ENCODE measurements around the gene LIMS2. TPM values are rescaled to one million over a fixed set of nuclear protein-coding genes. Genes with fewer than 3 reads are reported as not detected.

The LIMS2 gene
- polyA plus RNA-seq, 2 of the 4 experiments (the other 2 are of a cell fraction) = 1.2 to 6.1 TPM

- ATAC-seq (peak; percentile 72 to 75), FAIRE-seq (no peak), DNase-seq (ENCODE audit: low read depth in 1 of 2, low spot score in 1 of 2) (peak; percentile 69 to 82)
- H3K9me3 ChIP-seq = no peaks in the 10 kb centered on the region
- peak overlapping the region; percentile 96 to 99 for H3K27ac ChIP-seq
- peaks cover 26% of the 10 kb centered on the region for H3K4me1 ChIP-seq
- under 1% methylated on average over 29 of the region's 108 CpGs for WGBS (ENCODE audit: missing lambda C conversion rate)
- no peak for TF ChIP-seq NPAS2 (CRISPR knock-in tag; IDR thresholded peaks at IDR 0.05; ENCODE audit: borderline replicate concordance)
- peak; percentile 7; the same call in 1 of the 3 replicates for TF ChIP-seq BCL3 (IDR thresholded peaks at IDR 0.05)
- 0 out of 3 replicates have a peak, but pooled peaks have one; percentile 15 for TF ChIP-seq CTCF (IDR thresholded peaks at IDR 0.05)
- TF ChIP-seq, protein P1, sequence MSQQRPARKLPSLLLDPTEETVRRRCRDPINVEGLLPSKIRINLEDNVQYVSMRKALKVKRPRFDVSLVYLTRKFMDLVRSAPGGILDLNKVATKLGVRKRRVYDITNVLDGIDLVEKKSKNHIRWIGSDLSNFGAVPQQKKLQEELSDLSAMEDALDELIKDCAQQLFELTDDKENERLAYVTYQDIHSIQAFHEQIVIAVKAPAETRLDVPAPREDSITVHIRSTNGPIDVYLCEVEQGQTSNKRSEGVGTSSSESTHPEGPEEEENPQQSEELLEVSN (IDR thresholded peaks at IDR 0.05; ENCODE audit: borderline replicate concordance, low read depth) = peak; percentile 68
- TF ChIP-seq, protein P2, sequence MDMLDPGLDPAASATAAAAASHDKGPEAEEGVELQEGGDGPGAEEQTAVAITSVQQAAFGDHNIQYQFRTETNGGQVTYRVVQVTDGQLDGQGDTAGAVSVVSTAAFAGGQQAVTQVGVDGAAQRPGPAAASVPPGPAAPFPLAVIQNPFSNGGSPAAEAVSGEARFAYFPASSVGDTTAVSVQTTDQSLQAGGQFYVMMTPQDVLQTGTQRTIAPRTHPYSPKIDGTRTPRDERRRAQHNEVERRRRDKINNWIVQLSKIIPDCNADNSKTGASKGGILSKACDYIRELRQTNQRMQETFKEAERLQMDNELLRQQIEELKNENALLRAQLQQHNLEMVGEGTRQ (IDR thresholded peaks at IDR 0.05) = no peak
- TF ChIP-seq HOXB13 (CRISPR knock-in tag; IDR thresholded peaks at IDR 0.05; ENCODE audit: low read depth) = peak; percentile 50; the same call in 1 of the 2 replicates
- TF ChIP-seq JUN (IDR thresholded peaks at IDR 0.05) = peak; percentile 56 to 62; a peak in 4 of 5 replicates
- no peak for TF ChIP-seq JUNB (IDR thresholded peaks at IDR 0.05)
- TF ChIP-seq SMC3 (IDR thresholded peaks at IDR 0.05) = 0 out of 3 replicates have a peak, but pooled peaks have one; percentile 28
- TF ChIP-seq EHF (CRISPR knock-in tag; IDR thresholded peaks at IDR 0.05) = peak; percentile 29; the same call in 1 of the 2 replicates
- TF ChIP-seq ELK1 (IDR thresholded peaks at IDR 0.05; ENCODE audit: low read depth, low read length) = no peak
- 0 out of 2 replicates have a peak, but pooled peaks have one; percentile 14 for TF ChIP-seq ATOH8 (CRISPR knock-in tag; IDR thresholded peaks at IDR 0.05; ENCODE audit: low read depth)
- TF ChIP-seq ESRRA (IDR thresholded peaks at IDR 0.05; ENCODE audit: borderline replicate concordance, low read length) = no peak
- 0 out of 2 replicates have a peak, but pooled peaks have one; percentile 50 for TF ChIP-seq POLR2AphosphoS2 (conservative IDR thresholded peaks at IDR 0.05; ENCODE audit: low read length)
- no peak for TF ChIP-seq EHMT2 (IDR thresholded peaks at IDR 0.05; ENCODE audit: low read depth)
- peak; percentile 73; the same call in 1 of the 2 replicates for TF ChIP-seq HOXB5 (CRISPR knock-in tag; IDR thresholded peaks at IDR 0.05)
- no peak for TF ChIP-seq MAZ (IDR thresholded peaks at IDR 0.05; ENCODE audit: borderline replicate concordance, low read depth, low read length)
- peak; percentile 26; the same call in 1 of the 2 replicates for TF ChIP-seq POLR2A (IDR thresholded peaks at IDR 0.05; ENCODE audit: low read length)
- TF ChIP-seq, protein P3, sequence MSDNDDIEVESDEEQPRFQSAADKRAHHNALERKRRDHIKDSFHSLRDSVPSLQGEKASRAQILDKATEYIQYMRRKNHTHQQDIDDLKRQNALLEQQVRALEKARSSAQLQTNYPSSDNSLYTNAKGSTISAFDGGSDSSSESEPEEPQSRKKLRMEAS (IDR thresholded peaks at IDR 0.05) = peak; percentile 74; the same call in 1 of the 2 replicates
- no peak for TF ChIP-seq HDAC2 (IDR thresholded peaks at IDR 0.05)
- peak in 1 of 2 experiments; percentile 25; a peak in 1 of 5 replicates for TF ChIP-seq RAD21 (conservative IDR thresholded peaks at IDR 0.05 in 1 of 2, IDR thresholded peaks at IDR 0.05 in 1 of 2)
- peak overlapping the region; percentile 83 for H3K4me2 ChIP-seq
- CTCF ChIA-PET = interaction anchor here (1.2 to 1.7 kb wide), 5 partner anchors 9 to 111 kb away, joined by 3 to 7 read pairs (median 4); no protein-coding TSS in a partner anchor
- peak overlapping the region; percentile 71 for H3K4me3 ChIP-seq
- POLR2A ChIA-PET = interaction anchor here (0.6 to 1.9 kb wide), 3 partner anchors 81 to 188 kb away, joined by 4 to 7 read pairs (median 5); no protein-coding TSS in a partner anchor
These were observed 26.5 kb upstream of the LIMS2 start for GRCh38 chr2:127701651-127702394.
